ENCODE measurements around the gene ZNF443.

DNA sequence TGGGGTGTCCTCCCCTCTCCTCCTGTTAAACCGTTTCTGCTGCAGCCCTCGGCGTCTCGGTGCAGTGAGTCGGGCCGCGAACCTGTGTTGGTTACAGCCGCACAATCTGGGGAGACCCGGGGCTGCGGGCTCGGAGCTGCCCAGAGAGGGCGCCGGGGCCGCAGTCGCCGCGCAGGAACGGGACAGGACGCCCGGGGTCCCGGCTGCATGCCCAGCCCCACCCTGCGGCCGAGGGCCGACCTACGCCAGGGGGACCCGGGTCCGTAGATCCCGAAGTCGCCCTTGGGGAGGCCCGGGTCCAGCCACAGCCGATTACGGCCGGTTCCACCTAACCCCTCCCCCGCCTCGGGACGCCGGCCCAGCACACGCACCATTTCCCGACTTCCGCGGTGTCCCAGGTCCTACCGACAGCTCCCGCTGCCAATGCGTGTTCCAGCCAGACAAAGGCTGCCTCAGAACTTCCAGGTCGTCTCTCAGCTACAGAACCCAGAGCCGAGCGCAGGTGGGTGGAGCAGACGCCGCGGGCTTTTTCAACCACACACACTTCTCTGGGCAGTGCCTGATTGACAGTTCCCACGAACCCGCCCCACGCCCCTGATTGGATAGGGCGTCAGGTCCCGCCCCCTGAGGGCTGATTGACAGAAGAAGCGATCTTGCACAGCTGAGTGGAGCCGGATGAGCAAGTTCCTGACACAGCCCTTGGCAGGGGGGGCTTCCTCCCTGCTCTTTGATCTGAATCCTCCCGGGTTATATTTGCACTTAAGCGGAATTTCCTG, at the start of gene ZNF443:
- TF ChIP-seq CTCF (IDR thresholded peaks at IDR 0.05) (no peak), POLR2A (IDR thresholded peaks at IDR 0.05) (peak; percentile 62 to 91)

Data from adrenal gland (tissue), 5 donors.